ENCODE measurements around the gene C7orf57.

GRCh38 chr7:48009257-48009656, 26.1 kb upstream of the C7orf57 start:
- TF ChIP-seq MXD4 (CRISPR knock-in tag; IDR thresholded peaks at IDR 0.05; ENCODE audit: borderline replicate concordance) (no peak), CTCF (IDR thresholded peaks at IDR 0.05) (no peak), JUN (CRISPR knock-in tag; IDR thresholded peaks at IDR 0.05) (no peak), ZNF121 (CRISPR knock-in tag; IDR thresholded peaks at IDR 0.05) (no peak), MAX (CRISPR knock-in tag; IDR thresholded peaks at IDR 0.05) (no peak), CREB1 (CRISPR knock-in tag; IDR thresholded peaks at IDR 0.05) (no peak), ELF4 (CRISPR knock-in tag; IDR thresholded peaks at IDR 0.05; ENCODE audit: low read depth) (no peak), ATF6 (CRISPR knock-in tag; IDR thresholded peaks at IDR 0.05) (no peak), USF1 (CRISPR knock-in tag; IDR thresholded peaks at IDR 0.05) (no peak), ZNF219 (CRISPR knock-in tag; IDR thresholded peaks at IDR 0.05; ENCODE audit: borderline replicate concordance) (no peak), STAT6 (CRISPR knock-in tag; conservative IDR thresholded peaks at IDR 0.05; ENCODE audit: low read depth) (no peak), FOXP4 (CRISPR knock-in tag; IDR thresholded peaks at IDR 0.05) (no peak)

Measured in WTC11 (cell line).